Trophoblast cell (in vitro differentiated cells and primary cell): ENCODE results near the gene AGXT2.
A peak's percentile ranks its signal among the peaks of the same experiment; 100 is the strongest.

Experiments used
- DNase-seq, 2 donors: peaks; one replicate each; pipeline ENCODE4 v3.0.0-alpha.2; 2016
- H2AFZ ChIP-seq: 2 replicates; pipeline ENCODE4 v1.6.1; 2013; ENCODE audit warnings: low read length, moderate library complexity, mild to moderate bottlenecking; ENCODE audit not compliant: insufficient read depth, poor library complexity
- H2AK5ac ChIP-seq: 2 replicates; pipeline ENCODE4 v1.6.1; 2013; ENCODE audit warnings: mild to moderate bottlenecking, low read length
- H2BK120ac ChIP-seq: 2 replicates; pipeline ENCODE4 v1.6.1; 2013; ENCODE audit warnings: low read length, mild to moderate bottlenecking, moderate library complexity; ENCODE audit not compliant: insufficient read depth, poor library complexity
- H2BK12ac ChIP-seq: 2 replicates; pipeline ENCODE4 v1.6.1; 2013; ENCODE audit warnings: mild to moderate bottlenecking, low read length, moderate library complexity
- H2BK5ac ChIP-seq: 2 replicates; pipeline ENCODE4 v1.6.1; 2013; ENCODE audit warnings: low read length, low read depth, moderate library complexity, mild to moderate bottlenecking; ENCODE audit not compliant: poor library complexity
- H3K14ac ChIP-seq: 2 replicates; pipeline ENCODE4 v1.6.1; 2013; ENCODE audit warnings: mild to moderate bottlenecking, low read length
- H3K18ac ChIP-seq: 2 replicates; pipeline ENCODE4 v1.6.1; 2013; ENCODE audit warnings: mild to moderate bottlenecking, low read length
- H3K23ac ChIP-seq: 2 replicates; pipeline ENCODE4 v1.6.1; 2013; ENCODE audit warnings: low read length
- H3K27ac ChIP-seq: 2 replicates; pipeline ENCODE4 v1.5.1; 2013; ENCODE audit warnings: low read depth, mild to moderate bottlenecking, inconsistent platforms, low read length, moderate library complexity
- H3K27me3 ChIP-seq: 2 replicates; pipeline ENCODE4 v1.6.1; 2013; ENCODE audit warnings: inconsistent platforms, mild to moderate bottlenecking, low read length, moderate library complexity; ENCODE audit not compliant: insufficient read depth
- H3K36me3 ChIP-seq, 2 experiments: 1 replicate in 1 of 2; 2 replicates in 1 of 2; pipeline ENCODE4 v1.6.1; 2013; ENCODE audit warnings: low read length in 2 of 2, mild to moderate bottlenecking in 2 of 2, moderate library complexity in 1 of 2; ENCODE audit not compliant: insufficient read depth in 2 of 2, control insufficient read depth in 1 of 2
- H3K4ac ChIP-seq: 2 replicates; pipeline ENCODE4 v1.6.1; 2013; ENCODE audit warnings: low read depth, mild to moderate bottlenecking, low read length, moderate library complexity
- H3K4me1 ChIP-seq, 2 experiments: 1 replicate in 1 of 2; 2 replicates in 1 of 2; pipeline ENCODE4 v1.6.1; 2013; ENCODE audit warnings: low read length in 2 of 2, mild to moderate bottlenecking in 2 of 2, moderate library complexity in 1 of 2; ENCODE audit not compliant: insufficient read depth in 2 of 2, control insufficient read depth in 1 of 2
- H3K4me2 ChIP-seq: 2 replicates; pipeline ENCODE4 v1.6.1; 2013; ENCODE audit warnings: inconsistent platforms, mild to moderate bottlenecking, low read length, moderate library complexity
- H3K4me3 ChIP-seq: 2 replicates; pipeline ENCODE4 v1.5.1; 2013; ENCODE audit warnings: mild to moderate bottlenecking, low read depth, low read length, inconsistent platforms
- H3K79me1 ChIP-seq: one replicate; pipeline ENCODE4 v1.6.1; 2013; ENCODE audit warnings: low read length
- H3K79me2 ChIP-seq: 2 replicates; pipeline ENCODE4 v1.6.1; 2013; ENCODE audit warnings: low read length, mild to moderate bottlenecking; ENCODE audit not compliant: control insufficient read depth, insufficient read depth, poor library complexity
- H3K9ac ChIP-seq: 2 replicates; pipeline ENCODE4 v1.6.1; 2013; ENCODE audit warnings: mild to moderate bottlenecking, low read length
- H3K9me3 ChIP-seq: 2 replicates; pipeline ENCODE4 v1.6.1; 2013; ENCODE audit warnings: low read depth, mild to moderate bottlenecking, control low read depth, inconsistent platforms, low read length; ENCODE audit not compliant: insufficient read depth
- H4K12ac ChIP-seq: 2 replicates; pipeline ENCODE4 v1.6.1; 2013; ENCODE audit warnings: low read depth, mild to moderate bottlenecking, low read length, moderate library complexity
- H4K8ac ChIP-seq: 2 replicates; pipeline ENCODE4 v1.6.1; 2013; ENCODE audit warnings: low read depth, mild to moderate bottlenecking, low read length, moderate library complexity
- H4K91ac ChIP-seq: one replicate; pipeline ENCODE4 v1.6.1; 2013; ENCODE audit warnings: low read depth, mild to moderate bottlenecking, low read length, moderate library complexity
- WGBS: extraction: QIAGEN DNeasy Blood & Tissue Kit; methylation state at CpG from one replicate; pipeline ENCODE4 v1.1.7; 2013; ENCODE audit warnings: missing lambda C conversion rate; ENCODE audit not compliant: insufficient read length, insufficient coverage; ENCODE audit errors: extremely low coverage; 5-methylcytosine and 5-hydroxymethylcytosine counted together

AGXT2 gene

GRCh38 chr5:34968258-34968657 is 79.5 kb downstream of the AGXT2 start:
- Histone ChIP-seq H3K4me2 (no peak overlapping the region), H4K12ac (no peak overlapping the region), H3K14ac (no peak overlapping the region), H3K18ac (no peak overlapping the region), H3K4me3 (no peak overlapping the region), H3K9me3 (peaks cover 2% of the 10 kb centered on the region), H3K27me3 (no peaks in the 10 kb centered on the region), H3K36me3 (peaks cover 2 to 3% of the 10 kb centered on the region in 2 experiments), H4K91ac (no peak overlapping the region), H2AFZ (no peak overlapping the region), H3K9ac (no peak overlapping the region), H2BK12ac (no peak overlapping the region), H2BK5ac (no peak overlapping the region), H3K27ac (no peak overlapping the region), H3K23ac (no peak overlapping the region), H3K79me1 (no peaks in the 10 kb centered on the region), H4K8ac (no peak overlapping the region), H3K4ac (no peak overlapping the region), H2AK5ac (no peak overlapping the region), H3K4me1 (no peaks in the 10 kb centered on the region), H2BK120ac (no peak overlapping the region), H3K79me2 (no peaks in the 10 kb centered on the region)
- no CpG with 5 or more reads among the region's 2 CpGs for WGBS
- DNase-seq = no peak

GRCh38 chr5:34967540-34967939 is 80.2 kb downstream of the AGXT2 start:
- Histone ChIP-seq H2AK5ac (no peak overlapping the region), H3K23ac (no peak overlapping the region), H2BK120ac (no peak overlapping the region), H2AFZ (no peak overlapping the region), H3K79me2 (no peaks in the 10 kb centered on the region), H3K4me3 (no peak overlapping the region), H3K4ac (no peak overlapping the region), H3K14ac (no peak overlapping the region), H3K9me3 (peaks cover 2% of the 10 kb centered on the region), H3K27me3 (no peaks in the 10 kb centered on the region), H3K36me3 (peaks cover 2 to 3% of the 10 kb centered on the region in 2 experiments), H3K79me1 (no peaks in the 10 kb centered on the region), H2BK5ac (no peak overlapping the region), H3K4me1 (no peaks in the 10 kb centered on the region), H3K9ac (no peak overlapping the region), H2BK12ac (no peak overlapping the region), H3K18ac (no peak overlapping the region), H4K8ac (no peak overlapping the region), H4K12ac (no peak overlapping the region), H4K91ac (no peak overlapping the region), H3K4me2 (no peak overlapping the region), H3K27ac (no peak overlapping the region)
- no peak for DNase-seq
- WGBS = no CpG with 5 or more reads among the region's 4 CpGs

- Histone ChIP-seq H4K91ac (no peak overlapping the region), H3K23ac (no peak overlapping the region), H2AK5ac (no peak overlapping the region), H3K14ac (no peak overlapping the region), H3K18ac (no peak overlapping the region), H3K9ac (no peak overlapping the region), H2AFZ (no peak overlapping the region), H3K9me3 (no peaks in the 10 kb centered on the region), H3K79me2 (no peaks in the 10 kb centered on the region), H2BK5ac (no peak overlapping the region), H2BK120ac (no peak overlapping the region), H4K12ac (no peak overlapping the region), H3K36me3 (no peaks in the 10 kb centered on the region), H3K27me3 (no peaks in the 10 kb centered on the region), H3K4me2 (no peak overlapping the region), H3K4me1 (peaks cover 0 to 4% of the 10 kb centered on the region in 2 experiments), H4K8ac (no peak overlapping the region), H3K4me3 (no peak overlapping the region), H3K79me1 (no peaks in the 10 kb centered on the region), H2BK12ac (no peak overlapping the region), H3K27ac (no peak overlapping the region), H3K4ac (no peak overlapping the region)
- DNase-seq = no peak
- WGBS = no CpG with 5 or more reads among the region's 1 CpG
These were observed 88.4 kb downstream of the AGXT2 start for GRCh38 chr5:34959323-34959722.

GRCh38 chr5:34957857-34958690 is 89.7 kb downstream of the AGXT2 start:
- Histone ChIP-seq H3K9me3 (no peaks in the 10 kb centered on the region), H4K12ac (no peak overlapping the region), H3K14ac (no peak overlapping the region), H3K23ac (no peak overlapping the region), H3K9ac (no peak overlapping the region), H2BK12ac (no peak overlapping the region), H2AFZ (no peak overlapping the region), H3K4me3 (no peak overlapping the region), H3K4ac (no peak overlapping the region), H3K27me3 (no peaks in the 10 kb centered on the region), H3K27ac (no peak overlapping the region), H2AK5ac (no peak overlapping the region), H3K36me3 (peaks cover 1 to 3% of the 10 kb centered on the region in 2 experiments), H2BK5ac (no peak overlapping the region), H2BK120ac (no peak overlapping the region), H3K4me1 (peaks cover 0 to 4% of the 10 kb centered on the region in 2 experiments), H3K79me1 (no peaks in the 10 kb centered on the region), H4K91ac (no peak overlapping the region), H4K8ac (peak overlapping the region; percentile 60), H3K4me2 (no peak overlapping the region), H3K79me2 (no peaks in the 10 kb centered on the region), H3K18ac (no peak overlapping the region)
- WGBS = no CpG with 5 or more reads among the region's 5 CpGs
- DNase-seq = peak in 1 of 2 donors; percentile 46
